GM21737 (cell line): ENCODE data around the gene PRAC1.

ENCODE experiments used
- ATAC-seq: cut with Tn5 transposase; IDR thresholded peaks from one replicate; pipeline ENCODE4 v1.9.1; 2021; ENCODE audit warnings: mild to moderate bottlenecking, moderate library complexity; ENCODE audit not compliant: unreplicated experiment

Gene PRAC1

GRCh38 chr17:48747445-48748363 is 25.4 kb upstream of the PRAC1 start:
- no peak for ATAC-seq

DNA sequence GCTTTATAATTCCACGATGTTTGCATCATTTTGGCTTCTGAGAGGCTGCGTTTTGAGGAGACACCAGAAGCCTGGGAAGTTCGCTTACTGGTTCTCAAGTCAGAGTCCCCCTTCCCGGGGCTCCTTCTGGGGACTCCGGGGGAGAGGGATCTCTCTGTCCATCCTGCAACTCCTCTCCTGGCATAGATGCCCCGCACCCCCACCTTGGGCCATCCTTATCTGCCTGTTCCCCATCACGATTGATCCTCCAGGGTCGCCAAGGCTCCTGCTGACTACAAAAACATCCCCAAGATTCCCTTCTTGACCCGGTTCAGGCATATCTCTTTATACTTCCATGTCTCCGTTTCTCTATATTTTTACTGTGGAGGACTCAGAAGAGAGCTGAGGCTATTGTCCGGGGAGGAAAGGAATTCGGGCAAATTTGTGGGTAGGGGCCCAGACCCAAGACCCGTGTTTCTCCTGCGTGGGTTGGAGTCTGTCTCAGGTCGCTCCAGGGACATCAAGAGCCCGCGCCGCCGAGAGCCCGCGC is 24.7 kb upstream of the PRAC1 start:
- no peak for ATAC-seq

- no peak for ATAC-seq
Measured at GRCh38 chr17:48745381-48746275, 23.3 kb upstream of the PRAC1 start.

GRCh38 chr17:48740537-48740936 is 18.2 kb upstream of the PRAC1 start:
- no peak for ATAC-seq

GRCh38 chr17:48738803-48739526 is 16.6 kb upstream of the PRAC1 start:
- ATAC-seq: no peak

GRCh38 chr17:48738424-48738802 is 16.1 kb upstream of the PRAC1 start:
- ATAC-seq: no peak

DNA sequence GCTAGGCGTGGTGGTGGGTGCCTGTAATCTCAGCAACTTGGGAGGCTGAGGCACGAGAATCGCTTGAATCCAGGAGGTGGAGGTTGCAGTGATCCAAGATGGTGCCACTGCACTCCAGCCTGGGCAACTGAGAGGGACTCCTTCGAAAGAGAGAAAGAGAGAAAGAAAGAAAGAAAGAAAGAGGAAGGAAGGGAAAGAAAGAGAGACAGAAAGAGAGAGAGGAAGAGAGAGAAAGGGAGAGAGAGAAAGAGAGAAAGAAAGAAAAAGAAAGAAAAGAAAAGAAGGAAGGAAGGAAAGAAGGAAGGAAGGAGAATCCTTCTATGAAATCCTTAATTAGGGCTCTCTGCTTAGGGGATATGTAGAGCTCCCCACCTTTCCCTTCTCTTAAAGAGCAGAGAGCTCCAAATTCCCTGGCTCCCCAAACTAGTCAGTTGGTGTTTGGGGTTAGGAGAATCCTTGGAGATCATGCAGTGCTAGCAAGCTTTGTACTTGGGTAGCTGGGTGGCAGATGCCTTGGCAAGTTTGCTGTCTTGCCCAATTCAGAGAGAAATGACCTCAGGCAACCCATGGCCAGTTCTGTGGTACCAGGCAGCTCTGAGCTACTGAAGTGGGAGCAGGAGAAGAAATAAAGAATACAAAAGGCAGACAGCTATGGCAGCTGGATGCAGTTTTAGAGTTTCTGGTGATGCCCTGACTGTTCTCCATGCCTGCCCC is 15.2 kb upstream of the PRAC1 start:
- ATAC-seq: no peak

DNA sequence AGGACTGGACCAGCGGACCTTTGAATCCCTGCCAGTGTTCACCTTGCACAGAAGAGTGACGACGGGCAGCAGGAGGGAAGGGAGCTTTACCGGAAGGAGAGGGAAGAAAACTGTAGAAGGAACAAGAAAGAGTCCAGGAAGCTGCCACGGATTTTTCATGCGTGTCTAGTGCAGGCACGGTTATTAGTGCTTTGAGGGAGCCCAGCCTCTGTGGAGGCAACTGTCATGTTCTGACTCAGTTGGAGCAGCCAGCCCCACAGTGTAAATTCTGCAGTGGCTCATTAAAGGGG is 12.7 kb upstream of the PRAC1 start:
- no peak for ATAC-seq

DNA sequence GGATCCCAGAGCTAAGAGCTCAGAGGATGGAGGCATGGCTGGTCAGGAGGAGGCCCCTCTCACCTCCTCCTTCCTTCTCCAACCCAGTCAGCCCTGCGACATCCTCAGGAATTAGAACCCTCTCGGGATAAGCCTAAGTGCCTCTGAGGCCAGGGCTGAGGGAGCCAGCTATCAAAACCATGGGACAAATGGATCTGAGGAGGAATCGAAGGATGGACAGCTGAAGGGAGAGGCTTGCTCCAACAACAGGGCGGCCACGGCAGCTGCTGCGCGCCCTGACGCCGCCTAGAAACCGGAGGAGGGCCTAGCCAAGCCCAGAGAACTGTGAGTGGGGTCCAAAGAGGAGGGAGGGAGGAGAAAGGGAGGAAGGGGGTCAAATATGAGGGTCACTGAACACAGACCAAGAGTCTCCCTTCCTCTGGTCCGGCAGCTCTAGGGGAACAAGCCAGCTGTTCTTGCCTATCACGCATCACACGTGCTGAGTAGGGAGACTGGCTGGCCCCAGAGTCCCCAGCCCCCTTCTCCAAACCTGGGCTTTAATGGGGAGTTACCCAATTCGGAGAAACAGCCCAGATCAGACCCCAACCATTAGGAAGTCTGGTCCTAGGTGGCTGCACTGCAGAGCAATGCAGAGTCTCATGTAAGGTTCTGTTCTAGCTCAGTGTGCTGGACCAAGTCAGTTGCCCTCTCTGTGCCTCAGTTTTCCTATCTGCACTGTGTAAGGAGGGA is 12.2 kb upstream of the PRAC1 start:
- ATAC-seq: no peak

DNA sequence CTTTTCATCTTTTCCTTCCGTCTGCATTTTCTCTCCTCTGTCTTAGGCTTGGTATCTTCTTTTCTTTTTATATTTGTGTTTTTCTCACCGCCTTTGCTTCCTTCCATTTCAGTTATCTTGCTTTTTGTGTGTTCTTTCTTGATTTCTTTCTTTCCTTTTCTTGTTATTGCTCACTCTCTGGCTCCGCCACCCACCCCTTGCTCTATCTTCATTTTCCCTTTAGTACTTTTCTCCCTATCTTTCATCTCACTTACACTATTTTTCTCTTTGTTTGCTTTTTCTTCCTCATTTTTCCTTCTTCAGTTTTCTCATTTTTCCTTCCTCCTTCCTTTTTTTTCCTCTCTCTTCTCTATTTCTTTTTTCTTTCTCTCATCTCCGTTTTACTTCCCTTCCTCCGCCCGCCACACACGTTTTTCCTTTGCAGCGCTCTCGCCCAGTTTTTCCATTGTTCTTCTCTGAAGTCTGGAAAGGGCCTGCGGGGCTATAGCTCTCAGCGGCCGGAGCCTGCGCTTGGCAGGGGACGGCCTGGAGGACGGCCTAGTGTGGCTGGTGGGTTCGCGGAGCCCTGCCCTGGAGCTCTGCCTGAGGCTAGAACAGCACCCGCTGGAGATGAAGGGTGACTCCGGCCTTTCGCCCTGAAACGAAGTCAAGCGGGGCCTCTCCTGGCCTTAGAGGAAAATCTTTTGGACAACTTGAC is 11.5 kb upstream of the PRAC1 start:
- no peak for ATAC-seq

DNA sequence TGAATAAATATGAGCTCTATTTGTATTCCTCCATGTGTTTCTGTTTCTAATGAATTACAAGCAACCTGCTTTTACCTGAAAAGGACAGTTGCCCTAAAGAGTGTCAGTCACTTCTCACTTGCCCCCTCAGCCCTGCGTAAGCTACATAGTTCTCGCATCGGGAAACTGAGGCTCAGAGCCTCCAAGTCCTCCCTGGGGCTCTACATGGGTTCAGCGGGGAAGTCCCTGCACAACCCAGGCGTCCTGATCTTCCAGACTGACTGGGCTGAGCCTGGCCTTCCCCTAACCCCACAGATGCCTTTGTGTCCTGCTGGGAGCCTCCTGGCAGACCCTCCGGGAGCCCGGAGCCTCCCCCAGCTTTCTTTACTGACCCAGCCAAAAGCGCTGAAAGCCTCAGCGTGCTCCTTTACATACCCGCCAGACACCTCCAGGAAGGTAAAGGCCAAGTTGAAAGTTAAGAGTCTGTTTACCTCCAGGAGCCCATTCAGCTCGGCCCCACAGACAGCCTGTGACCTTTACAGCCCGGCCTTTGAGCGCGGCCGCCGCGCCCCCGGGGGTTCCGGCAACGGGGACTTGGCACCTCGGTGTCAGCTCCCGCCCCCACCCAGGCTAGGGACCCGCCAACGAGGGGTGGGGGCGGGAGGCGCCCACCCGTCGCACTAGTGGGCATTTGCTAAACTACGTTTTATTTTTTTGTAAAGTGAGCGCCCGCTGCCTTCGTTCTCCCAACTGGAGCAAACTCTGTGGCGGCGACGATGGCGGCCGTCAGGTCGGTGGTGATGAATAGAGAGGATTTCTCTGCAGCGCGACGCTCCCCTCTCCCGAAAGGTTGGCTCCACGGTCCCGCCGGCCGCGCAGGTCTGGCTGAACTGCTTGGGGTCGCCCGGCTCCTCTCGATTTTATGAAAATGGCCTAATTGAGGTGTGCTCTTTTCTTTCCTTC is 10.6 kb upstream of the PRAC1 start:
- ATAC-seq: no peak

- no peak for ATAC-seq
Measured at GRCh38 chr17:48731355-48731754, 9.0 kb upstream of the PRAC1 start.

- ATAC-seq: no peak
Measured at GRCh38 chr17:48730240-48730550, 7.9 kb upstream of the PRAC1 start.

DNA sequence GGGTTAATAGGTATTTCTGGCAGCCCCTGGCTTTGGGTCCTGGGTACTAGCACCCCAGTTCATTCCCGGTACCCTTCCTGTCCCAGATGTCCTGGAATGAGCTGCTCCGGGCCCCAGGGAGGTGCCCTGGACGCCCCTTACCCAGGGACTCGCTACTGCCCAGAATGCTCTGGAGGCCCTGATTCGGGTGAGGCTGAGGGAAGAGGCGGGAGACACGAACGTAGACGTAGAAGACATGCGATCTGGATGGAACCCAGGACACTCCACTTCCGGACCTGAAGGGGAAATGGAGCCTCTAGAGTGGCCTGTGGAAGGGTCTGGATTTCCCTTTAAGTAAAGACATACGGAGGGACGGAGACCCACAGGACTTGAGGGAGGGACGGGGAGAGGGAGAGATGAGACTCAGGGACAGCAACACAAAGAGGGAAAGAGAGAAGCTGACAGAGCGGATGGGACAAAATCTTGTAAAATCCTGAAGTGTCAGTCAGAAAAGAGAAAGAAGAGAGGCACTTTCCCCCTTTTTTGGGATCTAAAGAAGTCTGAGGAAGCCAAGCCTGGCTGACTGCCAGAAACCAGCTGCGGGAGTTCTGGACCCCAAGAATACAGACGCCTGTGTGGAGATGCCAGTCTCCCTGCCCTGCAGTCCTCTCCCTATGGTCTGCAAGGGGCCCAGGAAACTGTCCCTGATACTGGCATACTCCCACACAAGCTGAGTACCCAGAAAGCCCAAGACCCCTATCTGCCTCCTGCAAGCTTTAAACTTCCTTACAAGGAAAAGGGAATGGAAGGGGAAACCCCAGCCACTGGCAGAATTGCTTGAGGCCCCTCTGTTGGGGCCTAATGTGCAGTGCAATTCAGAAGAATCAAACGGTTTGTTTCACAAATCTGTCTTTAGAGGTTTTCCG is 7.3 kb upstream of the PRAC1 start:
- ATAC-seq: no peak

DNA sequence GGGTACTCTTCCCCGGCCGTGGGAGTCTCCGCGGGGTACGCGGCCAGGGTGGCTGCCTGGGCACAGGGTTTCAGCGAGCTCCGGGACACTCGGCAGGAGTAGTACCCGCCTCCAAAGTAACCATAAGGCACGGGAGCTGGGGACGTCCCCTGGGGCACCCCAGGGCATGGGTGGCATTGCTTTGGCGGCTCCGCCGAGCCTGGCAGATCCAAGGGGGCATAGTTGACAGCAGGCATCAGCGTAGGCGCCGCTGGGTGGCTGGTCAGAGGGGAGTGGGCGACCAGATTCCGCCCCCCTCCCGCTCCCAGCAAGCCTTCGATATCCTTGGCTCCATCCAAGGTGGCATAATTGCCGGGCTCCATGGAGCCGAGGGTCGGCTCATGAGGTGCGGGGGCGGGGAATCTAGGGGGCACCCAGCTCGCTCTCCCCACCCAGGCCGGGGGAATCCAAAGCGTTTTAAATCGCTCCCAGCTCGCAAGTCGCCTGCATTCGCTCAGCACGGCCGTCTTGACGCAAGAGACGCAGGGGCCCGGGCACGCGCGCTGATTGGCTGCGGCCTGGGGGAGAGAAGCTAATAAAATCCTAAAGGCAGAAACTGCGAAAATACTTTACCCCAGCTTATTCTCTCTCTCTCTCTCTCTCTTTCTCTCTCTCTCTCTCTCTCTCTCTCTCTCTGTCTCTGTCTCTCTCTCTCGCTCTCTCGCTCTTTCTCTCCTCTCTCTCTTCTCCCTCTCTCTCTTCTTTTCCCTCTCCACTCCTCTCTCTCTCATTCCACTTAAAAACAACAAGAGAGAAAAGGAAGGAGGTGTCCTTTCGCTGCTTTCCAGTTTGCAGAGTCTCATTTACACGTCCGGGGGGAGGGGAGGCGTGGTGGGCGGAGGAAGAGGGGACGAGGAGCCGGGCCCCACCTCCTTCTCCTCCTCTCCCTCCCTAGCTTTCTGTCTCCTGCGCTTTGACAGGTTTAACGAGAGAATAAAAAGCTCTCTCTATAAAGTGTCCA is 6.2 kb upstream of the PRAC1 start, which contains the start of gene HOXB13:
HOXB13 (minus strand) TSS at position 519 of the 1,000 bp plus-strand sequence; CDS start at position 362, 157 bp downstream.
- no peak for ATAC-seq
